SK-N-SH treated with all-trans-retinoic acid at 6 μM for 48 hours (cell line): ENCODE data around the gene CZIB.

Source experiments
- ARNTL ChIP-seq: fragments of 450-650 bp; formaldehyde crosslinking; IDR thresholded peaks from 2 replicates; pipeline ENCODE4 v1.5.0; 2020; ENCODE audit warnings: low read depth, mild to moderate bottlenecking, moderate library complexity, borderline replicate concordance
- CREB5 ChIP-seq: fragments of 250-450 bp; sonication (Bioruptor Pico); IDR thresholded peaks from 2 replicates; pipeline ENCODE4 v1.5.1; 2020; ENCODE audit warnings: low read depth, mild to moderate bottlenecking, moderate library complexity
- CSRNP3 ChIP-seq: fragments of 250-450 bp; sonication (Bioruptor Pico); IDR thresholded peaks from 2 replicates; pipeline ENCODE4 v1.5.1; 2021; ENCODE audit warnings: mild to moderate bottlenecking, moderate library complexity
- ESRRG ChIP-seq: fragments of 250-450 bp; sonication (Bioruptor Pico); IDR thresholded peaks from 2 replicates; pipeline ENCODE4 v1.6.1; 2021; ENCODE audit warnings: mild to moderate bottlenecking
- TCF4 ChIP-seq: fragments of 250-450 bp; sonication (Bioruptor Pico); IDR thresholded peaks from 2 replicates; pipeline ENCODE4 v1.8.0; 2021; ENCODE audit warnings: mild to moderate bottlenecking, moderate library complexity, borderline replicate concordance
- TOX ChIP-seq: fragments of 250-450 bp; sonication (Bioruptor Pico); IDR thresholded peaks from 2 replicates; pipeline ENCODE4 v1.8.0; 2021; ENCODE audit warnings: mild to moderate bottlenecking, moderate library complexity, borderline replicate concordance
- ZFP3 ChIP-seq: fragments of 250-450 bp; sonication (Bioruptor Pico); IDR thresholded peaks from 2 replicates; pipeline ENCODE4 v1.5.0; 2020; ENCODE audit warnings: mild to moderate bottlenecking, moderate library complexity
- ZNF565 ChIP-seq: fragments of 450-650 bp; formaldehyde crosslinking; conservative IDR thresholded peaks from 2 replicates; pipeline ENCODE4 v1.5.0; 2020; ENCODE audit warnings: low read depth, mild to moderate bottlenecking, moderate library complexity
- ZNF70 ChIP-seq: fragments of 450-650 bp; formaldehyde crosslinking; IDR thresholded peaks from 2 replicates; pipeline ENCODE4 v1.5.0; 2020; ENCODE audit warnings: mild to moderate bottlenecking, moderate library complexity
- TF ChIP-seq, protein P1 (sequence below): fragments of 250-450 bp; sonication (Bioruptor Pico); IDR thresholded peaks from 2 replicates; pipeline ENCODE4 v1.8.0; 2020; ENCODE audit warnings: mild to moderate bottlenecking, moderate library complexity, borderline replicate concordance

DNA sequence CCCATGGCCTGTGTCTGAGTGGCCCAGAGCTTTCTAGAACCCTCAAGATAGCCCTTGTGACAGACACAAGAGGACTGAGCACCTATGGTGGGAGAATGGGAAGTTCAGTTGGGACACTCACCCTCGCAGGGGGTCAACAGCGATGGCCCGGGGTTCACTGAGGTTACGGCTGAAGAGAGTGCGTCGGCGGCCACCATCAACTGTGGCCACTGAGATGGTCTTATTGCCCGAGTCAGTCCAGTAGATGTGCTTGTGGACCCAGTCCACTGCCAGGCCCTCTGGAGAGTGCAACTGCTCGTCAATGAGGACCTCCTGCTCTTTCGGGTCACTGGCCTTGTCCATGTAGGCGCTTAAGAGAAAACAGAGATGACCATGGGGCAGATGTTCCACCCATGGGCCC, 43.6 kb upstream of the CZIB start:
- no peak for TF ChIP-seq CSRNP3
- TF ChIP-seq, protein P1, sequence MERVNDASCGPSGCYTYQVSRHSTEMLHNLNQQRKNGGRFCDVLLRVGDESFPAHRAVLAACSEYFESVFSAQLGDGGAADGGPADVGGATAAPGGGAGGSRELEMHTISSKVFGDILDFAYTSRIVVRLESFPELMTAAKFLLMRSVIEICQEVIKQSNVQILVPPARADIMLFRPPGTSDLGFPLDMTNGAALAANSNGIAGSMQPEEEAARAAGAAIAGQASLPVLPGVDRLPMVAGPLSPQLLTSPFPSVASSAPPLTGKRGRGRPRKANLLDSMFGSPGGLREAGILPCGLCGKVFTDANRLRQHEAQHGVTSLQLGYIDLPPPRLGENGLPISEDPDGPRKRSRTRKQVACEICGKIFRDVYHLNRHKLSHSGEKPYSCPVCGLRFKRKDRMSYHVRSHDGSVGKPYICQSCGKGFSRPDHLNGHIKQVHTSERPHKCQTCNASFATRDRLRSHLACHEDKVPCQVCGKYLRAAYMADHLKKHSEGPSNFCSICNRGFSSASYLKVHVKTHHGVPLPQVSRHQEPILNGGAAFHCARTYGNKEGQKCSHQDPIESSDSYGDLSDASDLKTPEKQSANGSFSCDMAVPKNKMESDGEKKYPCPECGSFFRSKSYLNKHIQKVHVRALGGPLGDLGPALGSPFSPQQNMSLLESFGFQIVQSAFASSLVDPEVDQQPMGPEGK (CRISPR knock-in tag), result no peak
- no peak for TF ChIP-seq ZNF565 (CRISPR knock-in tag)
- TF ChIP-seq ESRRG (CRISPR knock-in tag), result no peak
- TF ChIP-seq ARNTL, result no peak
- TF ChIP-seq CREB5 (CRISPR knock-in tag), result no peak
- no peak for TF ChIP-seq TOX (CRISPR knock-in tag)
- no peak for TF ChIP-seq TCF4
- no peak for TF ChIP-seq ZFP3 (CRISPR knock-in tag)
- no peak for TF ChIP-seq ZNF70
